ENCODE measurements around the gene PKNOX1. TPM values are rescaled to one million over a fixed set of nuclear protein-coding genes. Genes with fewer than 3 reads are reported as not detected.
A peak's percentile ranks its signal among the peaks of the same experiment; 100 is the strongest.

The PKNOX1 gene
- total RNA-seq, 1 experiment from 2014 or later = 43.4 TPM

- Mint-ChIP-seq H3K27ac (peak overlapping the region; percentile 70 to 85 (median 73); a peak in 5 of 7 replicates), H3K4me3 (no peak overlapping the region), H3K27me3 (ENCODE audit: low read depth) (peaks cover under 1% of the 10 kb centered on the region), H3K4me1 (peaks cover 30 to 31% of the 10 kb centered on the region in 2 experiments), H3K9me3 (peaks cover 10 to 11% of the 10 kb centered on the region in 2 experiments), H3K36me3 (ENCODE audit: insufficient read depth in 1 of 3, low read depth in 3 of 3) (peaks cover 13 to 29% (median 26%) of the 10 kb centered on the region in 3 experiments)
- H2AK5ac ChIP-seq (ENCODE audit: insufficient read length, low read length) = no peak overlapping the region
- H3K27me3 ChIP-seq (ENCODE audit: insufficient read depth, low read length) = no peaks in the 10 kb centered on the region
- H2BK12ac ChIP-seq (ENCODE audit: insufficient read length, low read depth, low read length) = no peak overlapping the region
- no peak overlapping the region for H2BK5ac ChIP-seq (ENCODE audit: insufficient read length, low read length)
- no peak overlapping the region for H2BK120ac ChIP-seq (ENCODE audit: low read depth, low read length, poor library complexity, severe bottlenecking)
- H2BK20ac ChIP-seq (ENCODE audit: low read depth, low read length, poor library complexity, severe bottlenecking) = no peak overlapping the region
- H3K9ac ChIP-seq (ENCODE audit: extremely low read depth, insufficient read length, low read length) = no peak overlapping the region
- H3K18ac ChIP-seq (ENCODE audit: insufficient read length, low read depth, low read length) = no peak overlapping the region
- no peaks in the 10 kb centered on the region for H3K79me1 ChIP-seq (ENCODE audit: insufficient read depth, low read depth, low read length, poor library complexity, severe bottlenecking)
- H4K91ac ChIP-seq (ENCODE audit: insufficient read length, low read depth, low read length) = no peak overlapping the region
- H3K4me2 ChIP-seq (ENCODE audit: insufficient read depth, insufficient read length, low read length) = no peak overlapping the region
- TF ChIP-seq CTCF (conservative IDR thresholded peaks at IDR 0.05) = no peak
- no peak overlapping the region for H4K5ac ChIP-seq (ENCODE audit: insufficient read length, low read depth, low read length)
- H3K23ac ChIP-seq (ENCODE audit: insufficient read length, low read depth, low read length) = no peak overlapping the region
- H3K23me2 ChIP-seq (ENCODE audit: insufficient read length, low read depth, low read length, poor library complexity, severe bottlenecking) = no peaks in the 10 kb centered on the region
- no CpG with 5 or more reads among the region's 16 CpGs for WGBS (ENCODE audit: extremely low coverage, insufficient read length, low lambda C conversion rate)
- no peak overlapping the region for H3K4ac ChIP-seq (ENCODE audit: low read depth, low read length)
- H2BK15ac ChIP-seq (ENCODE audit: low read depth, low read length) = no peak overlapping the region
- H4K20me1 ChIP-seq (ENCODE audit: control insufficient read depth, insufficient read depth, insufficient read length) = no peaks in the 10 kb centered on the region
- H3K9me3 ChIP-seq (ENCODE audit: control insufficient read depth, low read depth, low read length) = no peaks in the 10 kb centered on the region
- H2AFZ ChIP-seq (ENCODE audit: low read length) = no peak overlapping the region
- no peak for DNase-seq
- no peak overlapping the region for H3K56ac ChIP-seq (ENCODE audit: insufficient read length, low read depth, low read length)
- no peak overlapping the region for H3K14ac ChIP-seq (ENCODE audit: insufficient read depth, low read length)
- no peak overlapping the region for H4K8ac ChIP-seq (replicated peaks; ENCODE audit: insufficient read length, low read depth, low read length)
- H3K79me2 ChIP-seq (ENCODE audit: insufficient read depth, low read length) = no peaks in the 10 kb centered on the region
- no peak overlapping the region for H3K27ac ChIP-seq (ENCODE audit: insufficient read length, low read depth, low read length)
- no peak overlapping the region for H3T11ph ChIP-seq (ENCODE audit: low read length)
- peaks cover 3% of the 10 kb centered on the region; the same call in 1 of the 2 replicates for H3K4me1 ChIP-seq (ENCODE audit: insufficient read depth, low read length)
Observed at GRCh38 chr21:42993051-42993712, 18.8 kb downstream of the PKNOX1 start.

Measured in H9 (cell line).